ENCODE measurements around the gene GSTT2.
"Not testable (repeated sequence)": the region's sequence is repeated elsewhere in the genome, so short reads cannot be mapped to it uniquely, and the experiment has no call there.

The GSTT2 gene

GRCh38 chr22:23997092-23997491, 17.2 kb downstream of the GSTT2 start:
- Histone ChIP-seq H3K4me3 (ENCODE audit: low read length) (no peak overlapping the region), H3K9me3 (ENCODE audit: control insufficient read depth, insufficient read depth, low read length) (no peaks in the 10 kb centered on the region), H3K27me3 (ENCODE audit: control insufficient read depth, insufficient read depth, low read length) (no peaks in the 10 kb centered on the region), H3K4me1 (ENCODE audit: control insufficient read depth, insufficient read depth, low read length) (no peaks in the 10 kb centered on the region; the same call in 1 of the 2 replicates), H3K36me3 (ENCODE audit: control insufficient read depth, insufficient read depth, low read length) (no peaks in the 10 kb centered on the region), H3K27ac (ENCODE audit: low read length) (no peak overlapping the region)
- DNase-seq (ENCODE audit: low read depth, low spot score), result no peak
- no CpG with 5 or more reads among the region's 3 CpGs for WGBS (ENCODE audit: insufficient coverage, insufficient read length)

DNA sequence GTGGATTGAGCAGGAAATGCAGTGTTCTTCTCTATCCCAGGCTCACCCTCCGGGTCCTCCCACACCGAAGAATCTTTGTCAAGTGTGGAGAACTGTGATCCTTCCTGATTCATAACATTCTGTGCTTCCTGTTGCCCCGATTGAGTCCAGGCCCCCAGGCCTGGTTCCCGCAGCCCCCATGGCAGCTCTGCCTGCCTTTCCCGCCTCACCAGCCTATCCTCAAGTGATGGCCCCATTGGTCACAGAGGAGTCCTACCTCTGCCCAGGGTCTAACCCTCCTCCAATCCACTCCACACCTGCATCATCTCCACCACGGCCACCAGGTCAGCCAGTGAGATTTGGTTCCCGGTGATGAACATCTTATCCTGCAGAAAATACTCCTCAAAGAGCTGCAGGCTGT, 19.8 kb downstream of the GSTT2 start:
- DNase-seq (ENCODE audit: low read depth, low spot score); H3K4me1 ChIP-seq (ENCODE audit: control insufficient read depth, insufficient read depth, low read length); H3K36me3 ChIP-seq (ENCODE audit: control insufficient read depth, insufficient read depth, low read length); H3K27ac ChIP-seq (ENCODE audit: low read length); H3K9me3 ChIP-seq (ENCODE audit: control insufficient read depth, insufficient read depth, low read length); H3K4me3 ChIP-seq (ENCODE audit: low read length); H3K27me3 ChIP-seq (ENCODE audit: control insufficient read depth, insufficient read depth, low read length): not testable (repeated sequence)
- WGBS (ENCODE audit: insufficient coverage, insufficient read length), result no CpG with 5 or more reads among the region's 7 CpGs

- Histone ChIP-seq H3K4me3 (ENCODE audit: low read length) (no peak overlapping the region), H3K27ac (ENCODE audit: low read length) (no peak overlapping the region), H3K36me3 (ENCODE audit: control insufficient read depth, insufficient read depth, low read length) (no peaks in the 10 kb centered on the region), H3K9me3 (ENCODE audit: control insufficient read depth, insufficient read depth, low read length) (no peaks in the 10 kb centered on the region), H3K27me3 (ENCODE audit: control insufficient read depth, insufficient read depth, low read length) (no peaks in the 10 kb centered on the region), H3K4me1 (ENCODE audit: control insufficient read depth, insufficient read depth, low read length) (no peaks in the 10 kb centered on the region; the same call in none of the 2 replicates)
- DNase-seq (ENCODE audit: low read depth, low spot score), result no peak
- WGBS (ENCODE audit: insufficient coverage, insufficient read length), result no CpG with 5 or more reads among the region's 9 CpGs
Measured at GRCh38 chr22:24001314-24001713, 21.4 kb downstream of the GSTT2 start.

DNA sequence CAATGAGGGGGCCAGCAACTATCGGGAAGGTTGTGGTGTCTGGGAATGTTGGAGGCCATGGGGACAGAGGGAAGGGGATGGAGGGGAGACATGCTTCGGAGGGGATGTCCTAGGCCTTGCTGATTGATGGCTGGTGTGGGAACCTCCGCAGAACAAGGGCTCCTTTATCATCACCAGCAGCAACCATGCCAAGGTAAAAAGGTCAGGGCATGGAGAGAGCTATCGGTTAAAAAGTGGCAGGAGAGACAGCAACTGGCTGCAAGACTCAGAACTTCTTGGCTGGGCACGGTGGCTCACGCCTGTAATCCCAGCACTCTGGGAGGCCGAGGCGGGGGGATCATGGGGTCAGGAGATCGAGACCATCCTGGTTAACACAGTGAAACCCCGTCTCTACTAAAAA, 22.3 kb downstream of the GSTT2 start:
- H3K27ac ChIP-seq (ENCODE audit: low read length), result no peak overlapping the region
- no peaks in the 10 kb centered on the region for H3K9me3 ChIP-seq (ENCODE audit: control insufficient read depth, insufficient read depth, low read length)
- no peaks in the 10 kb centered on the region; the same call in none of the 2 replicates for H3K4me1 ChIP-seq (ENCODE audit: control insufficient read depth, insufficient read depth, low read length)
- H3K27me3 ChIP-seq (ENCODE audit: control insufficient read depth, insufficient read depth, low read length), result no peaks in the 10 kb centered on the region
- no peak for DNase-seq (ENCODE audit: low read depth, low spot score)
- no peak overlapping the region for H3K4me3 ChIP-seq (ENCODE audit: low read length)
- H3K36me3 ChIP-seq (ENCODE audit: control insufficient read depth, insufficient read depth, low read length), result no peaks in the 10 kb centered on the region
- whole genome bisulfite sequencing (ENCODE audit: insufficient coverage, insufficient read length), result no CpG with 5 or more reads among the region's 10 CpGs

DNA sequence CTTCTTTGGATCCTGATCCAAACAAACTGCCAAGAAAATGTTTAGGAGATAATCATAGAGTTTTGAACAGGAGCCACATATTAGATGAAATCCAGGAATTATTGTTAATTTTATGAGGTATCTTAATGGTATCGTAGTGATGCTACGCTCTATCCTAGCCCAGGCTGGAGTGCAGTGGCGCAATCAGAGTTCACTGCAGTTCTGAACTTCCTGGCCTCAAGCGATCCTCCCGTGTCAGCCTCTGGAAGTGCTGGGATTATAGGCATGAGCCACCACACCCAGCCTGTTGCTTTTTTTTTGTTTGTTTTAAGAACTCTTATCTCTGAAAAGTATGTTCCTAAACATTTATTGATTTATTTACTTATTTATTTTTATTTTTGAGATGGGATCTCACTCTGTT, 22.9 kb downstream of the GSTT2 start:
- H3K4me3 ChIP-seq (ENCODE audit: low read length), result no peak overlapping the region
- H3K27ac ChIP-seq (ENCODE audit: low read length), result no peak overlapping the region
- DNase-seq (ENCODE audit: low read depth, low spot score), result no peak
- no peaks in the 10 kb centered on the region for H3K27me3 ChIP-seq (ENCODE audit: control insufficient read depth, insufficient read depth, low read length)
- H3K36me3 ChIP-seq (ENCODE audit: control insufficient read depth, insufficient read depth, low read length), result no peaks in the 10 kb centered on the region
- no CpG with 5 or more reads among the region's 5 CpGs for WGBS (ENCODE audit: insufficient coverage, insufficient read length)
- H3K9me3 ChIP-seq (ENCODE audit: control insufficient read depth, insufficient read depth, low read length), result no peaks in the 10 kb centered on the region
- H3K4me1 ChIP-seq (ENCODE audit: control insufficient read depth, insufficient read depth, low read length), result no peaks in the 10 kb centered on the region; the same call in none of the 2 replicates

DNA sequence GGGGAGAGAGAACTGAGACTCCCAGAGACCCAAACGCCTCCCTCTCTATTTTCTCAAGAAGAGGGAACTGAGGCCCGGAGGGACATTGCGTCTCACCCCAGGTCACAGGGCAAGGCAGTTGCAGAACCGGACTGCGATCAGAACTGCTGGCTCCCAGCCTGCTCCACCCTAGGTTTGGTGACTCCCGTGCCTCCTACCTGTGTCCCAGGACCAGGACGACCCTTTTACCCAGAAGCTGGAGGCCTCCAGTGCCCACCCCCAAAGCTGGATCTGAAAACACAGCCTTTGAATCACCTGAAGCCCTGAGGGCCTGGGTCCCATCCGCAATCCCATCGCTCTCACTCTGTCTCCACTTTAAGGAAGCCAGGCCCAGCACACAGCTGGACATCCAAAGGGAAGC, 24.0 kb downstream of the GSTT2 start:
- WGBS (ENCODE audit: insufficient coverage, insufficient read length), result no CpG with 5 or more reads among the region's 9 CpGs
- H3K27ac ChIP-seq (ENCODE audit: low read length), result no peak overlapping the region

GRCh38 chr22:24005201-24005600, 25.3 kb downstream of the GSTT2 start, which contains the start of gene GSTT4:
Gene GSTT4 (minus strand): TSS chr22:24005453. CDS start chr22:24005356, 97 bp downstream.
- no peaks in the 10 kb centered on the region; the same call in none of the 2 replicates for H3K4me1 ChIP-seq (ENCODE audit: control insufficient read depth, insufficient read depth, low read length)
- no peaks in the 10 kb centered on the region for H3K27me3 ChIP-seq (ENCODE audit: control insufficient read depth, insufficient read depth, low read length)
- WGBS (ENCODE audit: insufficient coverage, insufficient read length), result no CpG with 5 or more reads among the region's 6 CpGs
- H3K27ac ChIP-seq (ENCODE audit: low read length), result no peak within 1 kb of the TSS
- no peaks in the 10 kb centered on the region for H3K36me3 ChIP-seq (ENCODE audit: control insufficient read depth, insufficient read depth, low read length)
- H3K4me3 ChIP-seq (ENCODE audit: low read length), result no peak within 1 kb of the TSS
- no peak for DNase-seq (ENCODE audit: low read depth, low spot score)
- no peaks in the 10 kb centered on the region for H3K9me3 ChIP-seq (ENCODE audit: control insufficient read depth, insufficient read depth, low read length)

More for the DNA sequence above, 24.0 kb downstream of the GSTT2 start:
- Histone ChIP-seq H3K36me3 (ENCODE audit: control insufficient read depth, insufficient read depth, low read length) (no peaks in the 10 kb centered on the region), H3K27me3 (ENCODE audit: control insufficient read depth, insufficient read depth, low read length) (no peaks in the 10 kb centered on the region), H3K4me3 (ENCODE audit: low read length) (no peak overlapping the region), H3K4me1 (ENCODE audit: control insufficient read depth, insufficient read depth, low read length) (no peaks in the 10 kb centered on the region; the same call in none of the 2 replicates), H3K9me3 (ENCODE audit: control insufficient read depth, insufficient read depth, low read length) (no peaks in the 10 kb centered on the region)
- no peak for DNase-seq (ENCODE audit: low read depth, low spot score)

DNA sequence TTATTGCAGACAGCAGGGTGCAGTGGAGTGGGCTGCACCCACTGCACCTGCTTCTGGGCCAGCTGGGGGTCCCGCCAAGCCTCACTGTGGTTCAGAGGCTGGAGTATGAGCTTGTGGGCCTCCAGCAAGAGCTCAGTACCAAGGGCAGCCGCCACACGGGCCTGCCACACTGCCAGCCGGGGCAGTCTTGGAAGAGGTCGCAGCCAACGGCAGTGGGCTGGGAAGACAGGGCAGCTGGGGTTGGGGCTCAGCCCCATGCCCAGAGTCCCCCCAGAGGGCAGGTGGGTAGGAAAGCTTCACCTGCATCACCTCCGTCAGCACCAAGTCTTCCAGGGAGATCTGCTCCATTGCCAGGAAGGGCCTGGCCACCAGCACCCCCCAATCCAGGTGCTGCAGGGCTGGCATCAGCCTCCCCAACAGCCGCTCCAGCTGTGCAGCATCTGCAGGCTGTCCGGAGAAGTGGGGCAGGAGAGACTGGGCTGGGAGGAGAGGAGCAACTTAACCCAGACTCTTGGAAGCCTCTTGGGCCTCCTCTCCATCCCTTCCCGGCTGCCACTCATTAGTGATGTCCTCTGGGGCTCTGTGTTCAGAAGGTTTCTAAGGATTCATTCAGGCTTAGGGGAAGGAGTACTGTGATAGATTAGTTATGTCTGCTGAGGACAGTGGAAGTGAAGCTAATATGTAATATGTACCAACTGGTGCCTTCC, 26.4 kb downstream of the GSTT2 start:
- Histone ChIP-seq H3K9me3 (ENCODE audit: control insufficient read depth, insufficient read depth, low read length) (no peaks in the 10 kb centered on the region), H3K4me3 (ENCODE audit: low read length) (no peak overlapping the region), H3K27ac (ENCODE audit: low read length) (no peak overlapping the region), H3K36me3 (ENCODE audit: control insufficient read depth, insufficient read depth, low read length) (no peaks in the 10 kb centered on the region), H3K4me1 (ENCODE audit: control insufficient read depth, insufficient read depth, low read length) (no peaks in the 10 kb centered on the region; the same call in none of the 2 replicates), H3K27me3 (ENCODE audit: control insufficient read depth, insufficient read depth, low read length) (no peaks in the 10 kb centered on the region)
- no CpG with 5 or more reads among the region's 10 CpGs for WGBS (ENCODE audit: insufficient coverage, insufficient read length)
- DNase-seq (ENCODE audit: low read depth, low spot score), result no peak

DNA sequence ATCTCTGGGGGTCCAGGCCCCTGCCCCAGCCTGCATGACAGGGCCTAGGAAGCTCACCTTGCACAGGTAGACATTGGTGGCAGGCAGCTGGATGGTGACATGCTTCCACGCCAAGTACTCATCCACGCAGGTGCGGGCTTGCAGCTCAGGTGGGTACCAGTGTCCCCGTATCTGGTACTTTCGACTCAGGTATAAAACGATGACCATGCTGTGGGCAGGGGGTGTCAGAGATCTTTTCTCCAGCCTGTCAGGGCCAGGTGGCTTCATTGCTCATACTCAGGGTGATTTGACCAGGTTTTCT, 26.9 kb downstream of the GSTT2 start:
- no peak overlapping the region for H3K4me3 ChIP-seq (ENCODE audit: low read length)
- H3K36me3 ChIP-seq (ENCODE audit: control insufficient read depth, insufficient read depth, low read length), result no peaks in the 10 kb centered on the region
- WGBS (ENCODE audit: insufficient coverage, insufficient read length), result no CpG with 5 or more reads among the region's 6 CpGs
- H3K27me3 ChIP-seq (ENCODE audit: control insufficient read depth, insufficient read depth, low read length), result no peaks in the 10 kb centered on the region
- no peaks in the 10 kb centered on the region for H3K9me3 ChIP-seq (ENCODE audit: control insufficient read depth, insufficient read depth, low read length)
- DNase-seq (ENCODE audit: low read depth, low spot score), result no peak
- no peaks in the 10 kb centered on the region; the same call in 1 of the 2 replicates for H3K4me1 ChIP-seq (ENCODE audit: control insufficient read depth, insufficient read depth, low read length)
- H3K27ac ChIP-seq (ENCODE audit: low read length), result no peak overlapping the region

DNA sequence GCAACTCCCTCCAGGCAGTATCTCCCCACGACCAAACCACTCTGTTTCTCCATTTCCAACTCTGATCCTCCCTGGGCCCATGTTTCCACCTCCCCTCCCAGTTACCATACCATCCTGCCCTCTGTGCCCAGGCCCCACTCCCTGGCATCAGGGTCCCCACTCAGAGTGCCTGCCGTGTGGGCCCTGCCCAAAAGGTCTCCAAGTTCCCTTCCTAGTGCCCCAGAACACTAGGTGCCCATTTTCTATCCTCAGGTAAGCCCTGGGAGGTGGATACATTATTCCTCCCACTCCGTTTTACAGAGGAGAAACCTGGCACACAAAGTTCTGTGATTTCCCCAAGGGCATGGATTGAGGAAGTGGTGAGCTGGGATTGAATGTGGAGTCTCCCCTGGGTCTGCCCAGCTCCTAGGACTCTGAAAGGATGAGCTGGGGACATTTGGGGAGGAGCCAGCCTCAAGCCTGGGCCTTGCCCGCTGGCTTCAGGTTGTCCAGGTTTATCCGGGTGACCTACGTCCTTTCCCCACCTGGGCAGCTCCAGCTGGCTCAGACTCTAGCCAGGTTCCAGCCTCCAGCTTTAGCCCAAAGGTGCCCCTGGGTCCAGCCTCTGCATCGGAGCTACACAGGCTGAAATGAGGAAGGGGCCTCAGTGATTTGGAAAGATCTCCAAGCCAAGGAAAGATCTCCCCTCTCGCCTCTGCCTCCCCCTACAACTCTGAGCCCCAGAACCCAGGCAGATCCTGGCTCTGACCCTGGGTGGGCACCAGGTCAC, 27.5 kb downstream of the GSTT2 start:
- no peaks in the 10 kb centered on the region; the same call in 1 of the 2 replicates for H3K4me1 ChIP-seq (ENCODE audit: control insufficient read depth, insufficient read depth, low read length)

More for the DNA sequence above, 27.5 kb downstream of the GSTT2 start:
- H3K4me3 ChIP-seq (ENCODE audit: low read length), result no peak overlapping the region
- no peak for DNase-seq (ENCODE audit: low read depth, low spot score)
- H3K9me3 ChIP-seq (ENCODE audit: control insufficient read depth, insufficient read depth, low read length), result no peaks in the 10 kb centered on the region
- WGBS (ENCODE audit: insufficient coverage, insufficient read length), result no CpG with 5 or more reads among the region's 8 CpGs
- no peak overlapping the region for H3K27ac ChIP-seq (ENCODE audit: low read length)
- no peaks in the 10 kb centered on the region for H3K36me3 ChIP-seq (ENCODE audit: control insufficient read depth, insufficient read depth, low read length)
- no peaks in the 10 kb centered on the region for H3K27me3 ChIP-seq (ENCODE audit: control insufficient read depth, insufficient read depth, low read length)
